H9 (cell line): ENCODE data around the gene TRPV3. TPM values are rescaled to one million over a fixed set of nuclear protein-coding genes. Genes with fewer than 3 reads are reported as not detected.

Source experiments
- DNase-seq: peaks from one replicate; pipeline ENCODE4 v3.0.0-alpha.2; 2017
- H2AFZ ChIP-seq: one replicate; pipeline ENCODE4 v1.6.1; 2013; ENCODE audit warnings: mild to moderate bottlenecking, low read length, control low read depth, moderate library complexity
- H2AK5ac ChIP-seq: 2 replicates; pipeline ENCODE4 v1.6.1; 2013; ENCODE audit warnings: low read length, control low read depth, mixed read lengths; ENCODE audit not compliant: insufficient read length
- H2BK120ac ChIP-seq: one replicate; pipeline ENCODE4 v1.6.1; 2013; ENCODE audit warnings: low read depth, mild to moderate bottlenecking, low read length, control low read depth, inconsistent platforms; ENCODE audit not compliant: poor library complexity, severe bottlenecking
- H2BK12ac ChIP-seq: 2 replicates; pipeline ENCODE4 v1.6.1; 2013; ENCODE audit warnings: low read length, control low read depth, mixed read lengths, low read depth; ENCODE audit not compliant: insufficient read length
- H2BK15ac ChIP-seq: 2 replicates; pipeline ENCODE4 v1.6.1; 2013; ENCODE audit warnings: low read depth, low read length, control low read depth
- H2BK20ac ChIP-seq: one replicate; pipeline ENCODE4 v1.6.1; 2013; ENCODE audit warnings: low read depth, mild to moderate bottlenecking, low read length, control low read depth, inconsistent platforms; ENCODE audit not compliant: poor library complexity, severe bottlenecking
- H2BK5ac ChIP-seq: 2 replicates; pipeline ENCODE4 v1.6.1; 2013; ENCODE audit warnings: low read length, control low read depth, mixed read lengths; ENCODE audit not compliant: insufficient read length
- H3K14ac ChIP-seq: 2 replicates; pipeline ENCODE4 v1.6.1; 2013; ENCODE audit warnings: low read length, control low read depth; ENCODE audit not compliant: insufficient read depth
- H3K18ac ChIP-seq: 2 replicates; pipeline ENCODE4 v1.6.1; 2013; ENCODE audit warnings: low read depth, mild to moderate bottlenecking, mixed read lengths, low read length, control low read depth; ENCODE audit not compliant: insufficient read length
- H3K23ac ChIP-seq: 2 replicates; pipeline ENCODE4 v1.6.1; 2013; ENCODE audit warnings: low read length, control low read depth, mixed read lengths, low read depth; ENCODE audit not compliant: insufficient read length
- H3K23me2 ChIP-seq: 2 replicates; pipeline ENCODE4 v1.6.1; 2013; ENCODE audit warnings: low read depth, mild to moderate bottlenecking, mixed read lengths, low read length, control low read depth; ENCODE audit not compliant: insufficient read length, poor library complexity, severe bottlenecking
- H3K27ac ChIP-seq: 2 replicates; pipeline ENCODE4 v1.5.1; 2013; ENCODE audit warnings: low read length, control low read depth, mixed read lengths, low read depth; ENCODE audit not compliant: insufficient read length
- H3K27me3 ChIP-seq: 2 replicates; pipeline ENCODE4 v1.6.1; 2013; ENCODE audit warnings: low read length, control low read depth, inconsistent platforms; ENCODE audit not compliant: insufficient read depth
- H3K4ac ChIP-seq: 2 replicates; pipeline ENCODE4 v1.6.1; 2013; ENCODE audit warnings: low read depth, mild to moderate bottlenecking, control low read depth, inconsistent platforms, low read length, moderate library complexity
- H3K4me1 ChIP-seq: 2 replicates; pipeline ENCODE4 v1.6.1; 2013; ENCODE audit warnings: low read length, control low read depth, inconsistent platforms; ENCODE audit not compliant: insufficient read depth
- H3K4me2 ChIP-seq: 2 replicates; pipeline ENCODE4 v1.6.1; 2013; ENCODE audit warnings: low read length, control low read depth, mixed read lengths; ENCODE audit not compliant: insufficient read length, insufficient read depth
- H3K56ac ChIP-seq: 2 replicates; pipeline ENCODE4 v1.6.1; 2013; ENCODE audit warnings: low read depth, mild to moderate bottlenecking, mixed read lengths, low read length, control low read depth; ENCODE audit not compliant: insufficient read length
- H3K79me1 ChIP-seq: 2 replicates; pipeline ENCODE4 v1.6.1; 2013; ENCODE audit warnings: low read depth, mild to moderate bottlenecking, moderate library complexity, low read length, control low read depth, inconsistent platforms; ENCODE audit not compliant: insufficient read depth, poor library complexity, severe bottlenecking
- H3K79me2 ChIP-seq: 2 replicates; pipeline ENCODE4 v1.6.1; 2013; ENCODE audit warnings: low read length, control low read depth, inconsistent platforms; ENCODE audit not compliant: insufficient read depth
- H3K9ac ChIP-seq: 2 replicates; pipeline ENCODE4 v1.6.1; 2013; ENCODE audit warnings: low read length, control low read depth, mixed read lengths; ENCODE audit not compliant: insufficient read length; ENCODE audit errors: extremely low read depth
- H3K9me3 ChIP-seq: one replicate; pipeline ENCODE4 v1.6.1; 2013; ENCODE audit warnings: low read depth, low read length, inconsistent platforms; ENCODE audit not compliant: control insufficient read depth
- H3T11ph ChIP-seq: one replicate; pipeline ENCODE4 v1.6.1; 2013; ENCODE audit warnings: mild to moderate bottlenecking, low read length, control low read depth, inconsistent platforms
- H4K20me1 ChIP-seq: one replicate; pipeline ENCODE4 v1.6.1; 2013; ENCODE audit not compliant: control insufficient read depth, insufficient read length, insufficient read depth
- H4K5ac ChIP-seq: 2 replicates; pipeline ENCODE4 v1.6.1; 2013; ENCODE audit warnings: low read depth, mild to moderate bottlenecking, mixed read lengths, low read length, control low read depth; ENCODE audit not compliant: insufficient read length
- H4K8ac ChIP-seq: replicated peaks from 2 replicates; pipeline ENCODE4 v1.6.1; 2013; ENCODE audit warnings: low read length, control low read depth, mixed read lengths, low read depth; ENCODE audit not compliant: insufficient read length
- H4K91ac ChIP-seq: 2 replicates; pipeline ENCODE4 v1.6.1; 2013; ENCODE audit warnings: low read depth, mild to moderate bottlenecking, moderate library complexity, mixed read lengths, low read length, control low read depth; ENCODE audit not compliant: insufficient read length
- H3K27ac Mint-ChIP-seq, 3 experiments: 2 replicates in 2 of 3; 3 replicates in 1 of 3; pipeline ENCODE4 v1.8.0; 2020 to 2021; ENCODE audit warnings: mixed read lengths in 3 of 3, mild to moderate bottlenecking in 1 of 3, moderate library complexity in 1 of 3
- H3K27me3 Mint-ChIP-seq: 2 replicates; pipeline ENCODE4 v1.8.0; 2021; ENCODE audit warnings: low read depth, mild to moderate bottlenecking, moderate library complexity, mixed read lengths
- H3K36me3 Mint-ChIP-seq, 3 experiments: 2 replicates in 2 of 3; 3 replicates in 1 of 3; pipeline ENCODE4 v1.8.0; 2020 to 2021; ENCODE audit warnings: low read depth in 3 of 3, mixed read lengths in 3 of 3; ENCODE audit not compliant: insufficient read depth in 1 of 3
- H3K4me1 Mint-ChIP-seq, 2 experiments: 2 replicates each; pipeline ENCODE4 v1.8.0; 2020; ENCODE audit warnings: mixed read lengths in 2 of 2
- H3K4me3 Mint-ChIP-seq, 2 experiments: 2 replicates in 1 of 2; 3 replicates in 1 of 2; pipeline ENCODE4 v1.8.0; 2020 to 2021; ENCODE audit warnings: mild to moderate bottlenecking in 2 of 2, mixed read lengths in 2 of 2, moderate library complexity in 1 of 2
- H3K9me3 Mint-ChIP-seq, 2 experiments: 2 replicates in 1 of 2; 3 replicates in 1 of 2; pipeline ENCODE4 v1.8.0; 2020; ENCODE audit warnings: mild to moderate bottlenecking in 2 of 2, mixed read lengths in 2 of 2, moderate library complexity in 1 of 2
- CTCF ChIP-seq: fragments of 200-600 bp; sonication (generic); conservative IDR thresholded peaks from 3 replicates; pipeline ENCODE4 v1.8.0; 2021; ENCODE audit warnings: antibody characterized with exemption, mild to moderate bottlenecking
- WGBS: extraction: QIAGEN DNeasy Blood & Tissue Kit; methylation state at CpG from one replicate; pipeline ENCODE4 v1.1.7; 2013; ENCODE audit warnings: missing lambda C conversion rate, low lambda C conversion rate, mixed read lengths; ENCODE audit not compliant: insufficient read length; ENCODE audit errors: extremely low coverage; 5-methylcytosine and 5-hydroxymethylcytosine counted together
- total RNA-seq: library from RNA; stranded (reverse); gene quantifications from 2 replicates; pipeline ENCODE4 v1.2.1, GENCODE V29; 2021

Gene TRPV3
- total RNA-seq, 1 experiment from 2014 or later = 0.63 TPM

DNA sequence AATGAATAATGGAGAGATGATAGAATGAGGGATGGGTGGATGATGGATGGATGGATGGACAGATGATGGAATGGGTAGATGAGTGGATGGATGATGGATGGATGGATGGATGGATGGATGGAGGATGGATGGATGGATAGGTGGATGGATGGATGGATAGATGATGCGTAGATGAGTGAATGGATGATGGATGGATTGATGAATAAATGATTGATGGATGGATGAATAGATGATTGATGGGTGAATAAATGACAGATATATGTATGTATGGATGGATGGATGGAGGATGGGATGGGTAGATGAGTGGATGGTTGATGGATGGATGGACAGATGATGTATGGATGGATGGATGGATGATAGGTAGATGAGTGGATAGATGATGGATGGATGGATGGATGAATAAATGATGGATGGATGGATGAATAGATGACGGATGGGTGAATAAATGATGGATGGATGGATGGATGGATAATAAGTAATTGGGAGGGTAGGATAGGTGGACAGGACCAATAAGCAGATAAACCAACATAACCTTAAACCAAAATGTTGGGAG is 7.9 kb downstream of the TRPV3 start:
- H3K27me3 Mint-ChIP-seq = 0 out of 2 replicates have a peak, but pooled peaks cover 2% of the 10 kb centered on the region
- Histone ChIP-seq H4K91ac (no peak overlapping the region), H2BK5ac (no peak overlapping the region), H2AFZ (no peak overlapping the region), H3K4me1 (no peaks in the 10 kb centered on the region), H3K56ac (no peak overlapping the region), H3K23me2 (no peaks in the 10 kb centered on the region), H2BK12ac (no peak overlapping the region), H2AK5ac (no peak overlapping the region), H3K27ac (no peak overlapping the region), H3K79me2 (no peaks in the 10 kb centered on the region), H3K23ac (no peak overlapping the region), H2BK120ac (no peak overlapping the region), H3K9ac (no peak overlapping the region), H3T11ph (no peak overlapping the region), H3K14ac (no peak overlapping the region), H4K8ac (no peak overlapping the region), H2BK15ac (no peak overlapping the region), H2BK20ac (no peak overlapping the region), H4K20me1 (no peaks in the 10 kb centered on the region), H3K9me3 (no peaks in the 10 kb centered on the region), H3K27me3 (no peaks in the 10 kb centered on the region), H4K5ac (no peak overlapping the region), H3K4me2 (no peak overlapping the region), H3K79me1 (no peaks in the 10 kb centered on the region), H3K18ac (no peak overlapping the region), H3K4ac (no peak overlapping the region)
- no peak overlapping the region for H3K4me3 Mint-ChIP-seq
- no peak overlapping the region; a peak in 1 of 7 replicates for H3K27ac Mint-ChIP-seq
- H3K4me1 Mint-ChIP-seq = peaks cover 0 to 4% of the 10 kb centered on the region in 2 experiments; a peak in 1 of 4 replicates
- H3K9me3 Mint-ChIP-seq = peaks cover 5 to 6% of the 10 kb centered on the region in 2 experiments; a peak in 3 of 5 replicates
- H3K36me3 Mint-ChIP-seq = peaks cover 0 to 5% (median 0%) of the 10 kb centered on the region in 3 experiments; a peak in 2 of 7 replicates
- DNase-seq = no peak
- no peak for TF ChIP-seq CTCF
- 100% methylated on average over 2 of the region's 2 CpGs for WGBS
